HL-60 (cell line): ENCODE results near the gene CBARP.

Experiments
- DNase-seq, 2 experiments: peaks; one replicate each; pipeline ENCODE4 v3.0.0-alpha.2; 2010 to 2020; ENCODE audit warnings: low read depth in 1 of 2, low spot score in 1 of 2
- H3K27ac ChIP-seq: fragments of 250-450 bp; sonication (Bioruptor Pico); replicated peaks from 2 replicates; pipeline ENCODE4 v1.5.1; 2020; ENCODE audit warnings: mild to moderate bottlenecking, moderate library complexity
- H3K27me3 ChIP-seq: fragments of 250-450 bp; sonication (Bioruptor Pico); 2 replicates; pipeline ENCODE4 v1.5.1; 2021; ENCODE audit warnings: mild to moderate bottlenecking, moderate library complexity; ENCODE audit not compliant: insufficient read depth, poor library complexity, severe bottlenecking
- H3K4me3 ChIP-seq: replicated peaks from 2 replicates; pipeline ENCODE4 v1.5.1; 2011; ENCODE audit warnings: mild to moderate bottlenecking, control low read depth, low read length; ENCODE audit not compliant: insufficient read depth
- GABPA ChIP-seq: IDR thresholded peaks from 2 replicates; pipeline ENCODE4 v1.6.1; 2012; ENCODE audit warnings: low read depth
- POLR2AphosphoS5 ChIP-seq: IDR thresholded peaks from 2 replicates; pipeline ENCODE4 v1.6.1; 2012; ENCODE audit warnings: low read depth
- SPI1 ChIP-seq: IDR thresholded peaks from 2 replicates; pipeline ENCODE4 v1.6.1; 2012; ENCODE audit warnings: low read depth, mild to moderate bottlenecking, borderline replicate concordance
- TF ChIP-seq, protein P1 (sequence below): IDR thresholded peaks from 2 replicates; pipeline ENCODE4 v1.6.1; 2012; ENCODE audit warnings: low read depth; ENCODE audit not compliant: insufficient replicate concordance
- TF ChIP-seq, protein P2 (sequence below): IDR thresholded peaks from one replicate; pipeline ENCODE4 v1.5.1; 2011; ENCODE audit warnings: low read length, control low read depth, inconsistent platforms; ENCODE audit not compliant: insufficient read depth

Gene CBARP

DNA sequence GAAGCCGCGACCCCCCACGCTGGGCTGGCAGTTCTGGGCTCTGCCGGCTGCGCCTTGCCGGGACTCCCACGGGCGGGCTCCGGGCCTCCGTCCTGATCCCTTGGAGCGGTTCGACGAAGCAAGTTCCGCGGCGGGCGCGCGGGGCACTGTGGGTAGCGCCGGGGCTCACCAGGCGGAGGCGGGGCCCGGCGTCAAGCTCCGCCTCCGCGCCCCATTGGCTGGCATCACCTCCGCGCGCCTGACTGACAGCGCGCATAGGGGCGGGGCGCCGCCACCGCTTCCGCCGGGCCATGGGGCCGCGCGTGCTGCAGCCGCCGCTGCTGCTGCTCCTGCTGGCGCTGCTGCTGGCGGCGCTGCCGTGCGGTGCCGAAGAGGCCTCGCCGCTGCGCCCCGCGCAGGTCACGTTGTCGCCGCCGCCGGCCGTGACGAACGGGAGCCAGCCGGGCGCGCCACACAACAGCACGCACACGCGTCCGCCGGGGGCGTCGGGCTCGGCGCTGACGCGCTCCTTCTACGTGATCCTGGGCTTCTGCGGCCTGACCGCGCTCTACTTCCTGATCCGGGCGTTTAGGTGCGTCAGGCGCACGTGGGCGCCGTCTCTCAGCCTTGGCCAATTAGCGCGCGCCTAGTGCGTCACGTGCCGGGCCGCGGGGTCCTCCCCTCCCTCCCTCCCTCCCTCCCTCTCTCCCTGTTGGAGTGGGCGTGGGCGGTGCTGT is 37.6 kb upstream of the CBARP start, which contains the start of gene FAM174C:
Gene FAM174C (plus strand): TSS at position 271 of the 716 bp plus-strand sequence. CDS start 20 bp downstream, at position 291.
- DNase-seq, result peak; percentile 96 to 98

DNA sequence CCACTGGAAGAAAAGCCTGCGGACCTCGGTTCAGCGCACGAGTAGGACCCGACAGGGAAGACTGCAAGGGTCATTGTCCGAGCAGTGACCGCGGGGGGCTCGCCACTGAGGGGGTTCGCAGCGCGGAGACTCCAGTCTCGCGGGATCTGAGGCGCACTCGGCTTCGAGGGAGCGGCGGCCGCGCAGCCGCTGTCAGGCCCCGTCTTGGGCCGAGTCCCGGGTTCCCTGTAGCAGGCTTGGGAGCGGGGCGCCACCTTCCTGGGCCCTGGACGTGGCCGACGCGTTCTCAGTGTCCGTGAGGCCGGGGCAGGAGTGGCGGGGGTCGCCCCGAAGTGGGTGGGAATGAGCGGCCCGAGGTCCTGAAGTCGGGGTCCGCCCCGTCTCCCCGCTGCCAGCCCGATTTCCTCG is 37.1 kb upstream of the CBARP start:
- peak in 1 of 2 experiments; percentile 34 for DNase-seq
- TF ChIP-seq POLR2AphosphoS5 (peak; percentile 43), SPI1 (no peak)
- TF ChIP-seq, protein P1, sequence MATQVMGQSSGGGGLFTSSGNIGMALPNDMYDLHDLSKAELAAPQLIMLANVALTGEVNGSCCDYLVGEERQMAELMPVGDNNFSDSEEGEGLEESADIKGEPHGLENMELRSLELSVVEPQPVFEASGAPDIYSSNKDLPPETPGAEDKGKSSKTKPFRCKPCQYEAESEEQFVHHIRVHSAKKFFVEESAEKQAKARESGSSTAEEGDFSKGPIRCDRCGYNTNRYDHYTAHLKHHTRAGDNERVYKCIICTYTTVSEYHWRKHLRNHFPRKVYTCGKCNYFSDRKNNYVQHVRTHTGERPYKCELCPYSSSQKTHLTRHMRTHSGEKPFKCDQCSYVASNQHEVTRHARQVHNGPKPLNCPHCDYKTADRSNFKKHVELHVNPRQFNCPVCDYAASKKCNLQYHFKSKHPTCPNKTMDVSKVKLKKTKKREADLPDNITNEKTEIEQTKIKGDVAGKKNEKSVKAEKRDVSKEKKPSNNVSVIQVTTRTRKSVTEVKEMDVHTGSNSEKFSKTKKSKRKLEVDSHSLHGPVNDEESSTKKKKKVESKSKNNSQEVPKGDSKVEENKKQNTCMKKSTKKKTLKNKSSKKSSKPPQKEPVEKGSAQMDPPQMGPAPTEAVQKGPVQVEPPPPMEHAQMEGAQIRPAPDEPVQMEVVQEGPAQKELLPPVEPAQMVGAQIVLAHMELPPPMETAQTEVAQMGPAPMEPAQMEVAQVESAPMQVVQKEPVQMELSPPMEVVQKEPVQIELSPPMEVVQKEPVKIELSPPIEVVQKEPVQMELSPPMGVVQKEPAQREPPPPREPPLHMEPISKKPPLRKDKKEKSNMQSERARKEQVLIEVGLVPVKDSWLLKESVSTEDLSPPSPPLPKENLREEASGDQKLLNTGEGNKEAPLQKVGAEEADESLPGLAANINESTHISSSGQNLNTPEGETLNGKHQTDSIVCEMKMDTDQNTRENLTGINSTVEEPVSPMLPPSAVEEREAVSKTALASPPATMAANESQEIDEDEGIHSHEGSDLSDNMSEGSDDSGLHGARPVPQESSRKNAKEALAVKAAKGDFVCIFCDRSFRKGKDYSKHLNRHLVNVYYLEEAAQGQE, result no peak
- peak overlapping the region; percentile 100 for H3K27ac ChIP-seq
- peak overlapping the region; percentile 61 for H3K4me3 ChIP-seq
- no peaks in the 10 kb centered on the region for H3K27me3 ChIP-seq

More for the DNA sequence above, 37.6 kb upstream of the CBARP start, which contains the start of gene FAM174C:
- Histone ChIP-seq H3K27me3 (no peaks in the 10 kb centered on the region), H3K4me3 (peak within 1 kb of the TSS; percentile 74), H3K27ac (peak within 1 kb of the TSS; percentile 100)
- TF ChIP-seq SPI1 (no peak), GABPA (no peak), POLR2AphosphoS5 (peak; percentile 66)
- TF ChIP-seq, protein P1, result no peak
- TF ChIP-seq, protein P2, sequence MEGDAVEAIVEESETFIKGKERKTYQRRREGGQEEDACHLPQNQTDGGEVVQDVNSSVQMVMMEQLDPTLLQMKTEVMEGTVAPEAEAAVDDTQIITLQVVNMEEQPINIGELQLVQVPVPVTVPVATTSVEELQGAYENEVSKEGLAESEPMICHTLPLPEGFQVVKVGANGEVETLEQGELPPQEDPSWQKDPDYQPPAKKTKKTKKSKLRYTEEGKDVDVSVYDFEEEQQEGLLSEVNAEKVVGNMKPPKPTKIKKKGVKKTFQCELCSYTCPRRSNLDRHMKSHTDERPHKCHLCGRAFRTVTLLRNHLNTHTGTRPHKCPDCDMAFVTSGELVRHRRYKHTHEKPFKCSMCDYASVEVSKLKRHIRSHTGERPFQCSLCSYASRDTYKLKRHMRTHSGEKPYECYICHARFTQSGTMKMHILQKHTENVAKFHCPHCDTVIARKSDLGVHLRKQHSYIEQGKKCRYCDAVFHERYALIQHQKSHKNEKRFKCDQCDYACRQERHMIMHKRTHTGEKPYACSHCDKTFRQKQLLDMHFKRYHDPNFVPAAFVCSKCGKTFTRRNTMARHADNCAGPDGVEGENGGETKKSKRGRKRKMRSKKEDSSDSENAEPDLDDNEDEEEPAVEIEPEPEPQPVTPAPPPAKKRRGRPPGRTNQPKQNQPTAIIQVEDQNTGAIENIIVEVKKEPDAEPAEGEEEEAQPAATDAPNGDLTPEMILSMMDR, result no peak

DNA sequence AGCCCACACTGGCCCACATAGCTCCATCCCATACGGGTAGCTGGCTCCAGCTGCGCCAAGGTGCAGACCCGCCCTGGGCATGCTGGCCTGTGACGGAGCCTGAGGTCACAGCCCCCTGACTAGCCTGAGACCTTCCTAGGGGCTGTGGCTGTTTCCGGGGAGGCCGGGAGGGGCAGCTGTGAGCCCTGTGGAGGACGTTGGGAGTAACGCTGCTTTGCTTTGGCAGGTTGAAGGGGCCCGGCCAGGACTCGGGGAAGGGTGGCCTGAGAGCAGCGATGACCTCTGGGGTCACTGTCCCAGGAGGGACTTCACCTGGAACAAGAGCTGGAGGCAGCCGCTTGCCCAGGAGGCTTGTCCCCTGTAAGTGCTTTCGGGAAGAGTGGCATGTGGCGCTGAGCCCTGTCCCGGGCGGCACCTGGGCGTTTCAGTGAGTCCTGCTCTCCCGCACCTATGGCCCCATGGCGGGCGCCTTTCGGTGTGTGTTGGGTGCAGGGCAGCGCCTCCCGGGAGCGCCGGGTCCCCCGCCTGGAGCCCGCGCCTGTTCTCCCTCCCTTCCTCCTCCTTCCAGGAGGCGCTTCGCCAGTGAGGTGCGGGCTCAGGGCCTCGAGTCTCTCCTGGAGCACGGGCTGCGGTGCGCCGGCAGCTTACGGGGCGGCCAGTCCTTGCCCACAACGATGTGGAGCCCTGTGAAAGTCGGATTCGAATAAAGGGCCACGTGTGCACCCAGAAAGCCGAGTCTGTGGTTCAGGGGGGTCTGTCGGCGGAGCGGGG is 36.5 kb upstream of the CBARP start:
- TF ChIP-seq GABPA (no peak), SPI1 (no peak), POLR2AphosphoS5 (no peak)
- TF ChIP-seq, protein P1, result no peak
- TF ChIP-seq, protein P2, result no peak
- peak overlapping the region; percentile 61 for H3K4me3 ChIP-seq
- peak in 1 of 2 experiments; percentile 58 for DNase-seq
- peak overlapping the region; percentile 100 for H3K27ac ChIP-seq
- H3K27me3 ChIP-seq, result no peaks in the 10 kb centered on the region
